HG03045 (cell line): ENCODE measurements around the gene PDZRN4.
"Not testable (repeated sequence)": the region's sequence is repeated elsewhere in the genome, so short reads cannot be mapped to it uniquely, and the experiment has no call there.

ENCODE experiments used
- ATAC-seq: cut with Tn5 transposase; IDR thresholded peaks from one replicate; pipeline ENCODE4 v1.9.1; 2021; ENCODE audit warnings: mild to moderate bottlenecking, moderate library complexity; ENCODE audit not compliant: unreplicated experiment

The PDZRN4 gene

GRCh38 chr12:41545761-41546160 lies 357.6 kb downstream of the PDZRN4 start:
- no peak for ATAC-seq

- ATAC-seq = not testable (repeated sequence)
Measured at GRCh38 chr12:41547071-41547470, 359.0 kb downstream of the PDZRN4 start.

GRCh38 chr12:41548926-41549325 lies 360.8 kb downstream of the PDZRN4 start:
- ATAC-seq = no peak

- no peak for ATAC-seq
Measured at GRCh38 chr12:41552588-41552987, 364.5 kb downstream of the PDZRN4 start.

- ATAC-seq = no peak
Measured at GRCh38 chr12:41556176-41556575, 368.1 kb downstream of the PDZRN4 start.

GRCh38 chr12:41557344-41557743 lies 369.2 kb downstream of the PDZRN4 start:
- no peak for ATAC-seq

- no peak for ATAC-seq
Measured at GRCh38 chr12:41558671-41559070, 370.6 kb downstream of the PDZRN4 start.

GRCh38 chr12:41563051-41563450 lies 374.9 kb downstream of the PDZRN4 start:
- ATAC-seq = no peak

GRCh38 chr12:41564816-41565215 lies 376.7 kb downstream of the PDZRN4 start:
- ATAC-seq = no peak

- ATAC-seq = no peak
Measured at GRCh38 chr12:41566703-41567102, 378.6 kb downstream of the PDZRN4 start.

GRCh38 chr12:41573445-41573844 lies 385.3 kb downstream of the PDZRN4 start:
- no peak for ATAC-seq

- ATAC-seq = no peak
Measured at GRCh38 chr12:41576925-41577324, 388.8 kb downstream of the PDZRN4 start.

GRCh38 chr12:41577995-41578394 lies 389.9 kb downstream of the PDZRN4 start:
- no peak for ATAC-seq

GRCh38 chr12:41585784-41586183 lies 397.7 kb downstream of the PDZRN4 start:
- no peak for ATAC-seq

- no peak for ATAC-seq
Measured at GRCh38 chr12:41587574-41587973, 399.5 kb downstream of the PDZRN4 start.

- no peak for ATAC-seq
Measured at GRCh38 chr12:41589878-41590277, 401.8 kb downstream of the PDZRN4 start.

- no peak for ATAC-seq
Measured at GRCh38 chr12:41596190-41596589, 408.1 kb downstream of the PDZRN4 start.

GRCh38 chr12:41604830-41605229 lies 416.7 kb downstream of the PDZRN4 start:
- ATAC-seq = no peak

GRCh38 chr12:41605545-41606305 lies 417.6 kb downstream of the PDZRN4 start:
- no peak for ATAC-seq

- ATAC-seq = no peak
Measured at GRCh38 chr12:41606468-41607445, 418.6 kb downstream of the PDZRN4 start.

GRCh38 chr12:41612892-41613557 lies 424.9 kb downstream of the PDZRN4 start:
- no peak for ATAC-seq
